HG02884 (cell line): Measurements from ENCODE around the gene GATA2.

Experiments used
- ATAC-seq: cut with Tn5 transposase; IDR thresholded peaks from one replicate; pipeline ENCODE4 v1.9.1; 2021; ENCODE audit warnings: mild to moderate bottlenecking, moderate library complexity; ENCODE audit not compliant: unreplicated experiment

The GATA2 gene

GRCh38 chr3:128492671-128493569 is at the start of gene GATA2:
GATA2 (minus strand) TSS chr3:128493201; CDS start chr3:128487031, 6,170 bp downstream.
- no peak for ATAC-seq

DNA sequence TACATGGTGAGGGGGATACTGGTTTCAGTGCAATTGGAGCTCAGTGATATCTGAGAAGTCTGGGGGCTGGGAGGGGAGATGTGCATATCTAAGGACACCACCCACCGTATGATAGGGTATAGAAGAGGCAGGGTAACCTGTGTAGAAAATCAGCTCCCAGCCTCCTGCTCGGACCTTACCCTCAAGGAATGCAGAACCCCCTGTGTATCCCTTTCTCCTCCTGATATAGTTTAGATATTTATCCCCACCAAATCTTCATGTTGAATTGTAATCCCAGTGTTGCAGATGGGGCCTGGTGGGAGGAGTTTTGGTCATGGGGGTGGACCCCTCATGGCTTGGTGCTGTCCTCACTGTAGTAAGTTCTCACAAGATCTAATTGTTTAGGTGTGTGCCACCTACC is 48.2 kb upstream of the GATA2 start:
- ATAC-seq: no peak

DNA sequence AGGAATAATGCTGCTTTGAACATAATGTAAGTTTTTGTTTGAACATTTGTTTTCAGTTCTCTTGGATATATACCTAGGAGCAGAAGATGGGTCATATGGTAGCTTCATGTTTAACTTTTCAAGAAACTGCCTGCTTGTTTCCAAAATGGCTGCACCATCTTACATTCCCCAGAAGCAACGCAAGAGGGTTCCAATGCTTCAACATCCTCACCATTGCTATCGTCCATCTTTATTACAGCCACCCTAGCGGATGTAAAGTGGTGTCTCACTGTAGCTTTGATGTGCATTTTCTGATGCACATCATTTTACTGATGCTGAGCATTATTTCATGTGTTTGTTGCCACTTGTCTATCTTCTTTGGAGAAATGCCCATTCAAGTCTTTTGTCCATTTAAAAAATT is 46.4 kb upstream of the GATA2 start:
- no peak for ATAC-seq

DNA sequence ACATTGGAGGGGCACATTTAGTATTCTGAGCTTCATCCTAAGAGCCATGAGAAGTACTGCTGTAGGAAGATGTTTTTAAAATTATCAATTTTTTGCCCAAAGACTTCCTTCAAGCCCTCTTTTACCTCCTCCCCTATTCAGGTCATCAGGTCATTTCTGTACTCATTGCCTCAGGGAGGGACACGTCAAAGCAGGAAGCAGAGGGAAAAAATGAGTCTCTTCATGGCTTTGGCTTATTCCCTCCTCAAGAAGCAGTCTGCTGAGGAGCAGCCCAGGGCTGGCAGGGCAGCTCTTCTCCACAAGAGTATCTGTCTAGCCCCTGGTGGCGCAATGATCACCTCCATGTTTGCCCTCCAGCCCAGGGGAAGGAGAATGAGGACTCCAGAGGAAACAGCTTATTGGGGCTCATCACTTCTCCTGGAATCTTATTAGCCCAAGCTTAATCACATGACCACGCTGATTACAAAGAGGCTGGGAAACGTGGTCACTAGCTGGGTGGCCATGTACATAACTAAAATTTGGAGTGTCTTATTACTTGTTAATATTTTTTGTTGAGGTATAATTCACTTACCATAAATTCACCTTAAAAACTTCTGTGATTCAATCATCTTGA is 44.2 kb upstream of the GATA2 start:
- ATAC-seq: no peak

DNA sequence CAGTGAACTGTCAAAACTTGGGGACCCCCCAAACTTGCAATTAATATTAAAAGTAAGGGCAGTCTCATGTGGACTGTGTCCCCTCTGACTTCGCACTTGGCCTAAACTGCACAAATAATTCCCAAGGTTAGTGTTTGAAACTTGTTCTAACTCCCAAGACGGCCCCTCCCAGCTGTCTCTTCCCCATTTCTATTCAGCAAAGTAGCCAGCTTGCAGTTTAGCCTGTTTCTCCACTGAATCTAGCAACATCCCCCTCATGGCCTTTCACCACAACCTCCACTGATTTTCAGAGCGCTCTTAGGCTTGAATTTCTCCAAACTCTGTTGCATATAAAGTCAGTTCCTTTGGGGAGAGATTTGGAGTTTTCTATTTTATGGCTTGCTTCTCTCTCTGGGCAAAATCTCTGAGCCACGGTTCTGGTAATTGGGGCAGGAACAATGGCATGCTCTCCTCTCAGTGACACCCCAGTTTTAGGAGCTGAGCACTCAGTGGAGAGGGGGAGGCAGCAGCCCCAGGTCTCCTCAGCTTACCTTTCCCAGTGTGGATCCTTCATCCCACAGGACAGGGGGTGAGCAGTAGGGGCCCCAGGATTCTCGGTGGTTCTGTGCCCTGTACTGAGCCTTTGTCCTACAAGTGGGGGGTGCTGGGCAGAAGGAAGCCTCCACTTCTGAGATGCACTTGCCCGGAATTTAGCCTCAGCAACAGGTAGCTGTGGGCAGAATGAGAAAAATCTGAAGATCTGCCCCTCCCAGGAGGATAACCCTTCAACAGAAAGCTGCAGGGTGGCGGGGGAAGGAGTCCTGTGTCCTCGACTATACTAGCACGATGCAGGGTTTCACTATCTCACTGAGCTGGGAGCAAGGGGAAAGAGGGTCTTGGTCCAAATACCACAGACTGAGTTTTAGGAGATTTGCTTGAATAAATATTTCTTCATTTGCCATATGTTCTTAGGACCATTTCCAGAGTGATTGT is 39.3 kb upstream of the GATA2 start:
- ATAC-seq: no peak

DNA sequence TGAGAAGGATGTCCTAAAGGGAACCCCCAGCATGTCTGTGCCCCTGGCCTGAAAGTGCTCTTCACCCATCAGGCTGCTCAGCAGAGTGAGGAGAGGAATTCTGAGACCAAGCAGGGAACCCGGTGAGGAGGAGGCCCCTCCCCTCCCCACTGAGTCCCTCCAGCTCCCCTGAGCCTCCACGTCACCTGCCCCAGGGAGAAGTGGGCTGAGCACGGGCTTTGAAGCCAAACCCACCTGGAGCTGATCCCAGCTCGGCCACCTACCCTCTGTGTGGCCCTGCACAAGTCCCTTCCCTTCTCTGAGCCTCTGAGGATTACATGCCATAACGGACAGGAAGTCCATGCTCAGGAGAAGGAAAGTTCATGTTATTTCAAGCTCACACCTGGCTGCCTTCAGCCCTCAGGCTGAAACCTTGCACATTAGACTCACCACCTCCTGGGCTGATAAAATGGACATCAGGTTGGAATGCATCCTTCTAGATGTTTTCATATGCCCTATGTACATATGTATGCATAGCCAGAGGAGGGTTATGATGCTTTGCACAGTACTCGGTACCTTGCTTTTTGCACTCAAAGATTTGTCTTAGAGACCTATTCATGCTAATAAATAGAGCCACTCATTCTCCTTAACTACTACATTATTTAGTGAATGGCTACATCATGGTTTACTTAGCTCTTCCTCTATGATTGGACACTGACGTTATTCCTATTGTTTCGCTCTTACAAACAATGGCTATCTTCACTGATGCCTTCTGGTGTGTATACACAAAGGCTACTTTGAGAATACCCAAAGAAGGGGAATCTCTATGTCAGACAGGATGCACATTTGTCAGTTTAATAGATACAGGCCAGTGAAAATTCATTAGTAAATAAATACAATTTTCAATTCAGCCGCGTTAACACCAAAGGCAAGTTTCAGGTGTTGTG is 31.6 kb upstream of the GATA2 start:
- no peak for ATAC-seq

GRCh38 chr3:128523591-128523990 is 30.6 kb upstream of the GATA2 start:
- no peak for ATAC-seq

DNA sequence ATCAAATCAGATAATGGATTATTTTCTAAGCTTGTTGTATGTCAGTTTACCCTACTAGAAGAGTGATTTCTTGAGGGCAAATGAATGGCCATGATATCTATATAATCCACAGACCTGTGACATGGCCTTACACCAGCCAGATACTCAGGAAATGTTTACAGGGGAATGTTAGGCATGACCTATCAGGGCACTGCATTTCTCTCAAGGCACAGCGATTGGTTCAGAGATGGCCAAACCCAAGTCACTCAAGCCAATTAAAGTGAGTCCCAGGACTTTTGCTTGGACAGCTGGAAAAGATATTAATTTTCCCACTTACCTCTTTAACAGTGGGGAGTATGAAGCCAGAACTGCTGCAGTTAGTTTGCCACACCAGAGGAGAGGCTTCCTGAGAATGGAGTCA is 28.7 kb upstream of the GATA2 start:
- no peak for ATAC-seq

GRCh38 chr3:128518587-128519490 is 25.8 kb upstream of the GATA2 start:
- no peak for ATAC-seq

DNA sequence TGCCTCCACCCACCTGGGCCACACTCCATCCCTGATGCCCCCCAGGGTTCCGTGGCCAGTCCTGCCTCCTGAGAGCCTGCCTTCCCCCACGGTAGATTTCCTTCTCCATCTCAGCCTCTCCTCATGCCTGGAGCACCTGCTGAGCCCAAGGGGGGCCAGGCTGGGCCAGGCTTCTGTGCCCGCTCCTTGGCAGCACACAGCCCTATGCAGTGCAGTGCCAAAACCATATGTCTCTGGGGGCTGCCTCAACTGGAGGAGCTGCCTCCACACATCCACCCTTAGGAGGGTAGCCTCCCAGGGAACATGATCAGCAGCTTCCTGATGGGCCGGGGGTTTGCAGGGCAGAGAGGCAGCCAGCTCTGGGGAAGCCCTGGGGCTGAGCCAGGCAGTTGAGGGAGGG is 24.6 kb upstream of the GATA2 start:
- no peak for ATAC-seq

DNA sequence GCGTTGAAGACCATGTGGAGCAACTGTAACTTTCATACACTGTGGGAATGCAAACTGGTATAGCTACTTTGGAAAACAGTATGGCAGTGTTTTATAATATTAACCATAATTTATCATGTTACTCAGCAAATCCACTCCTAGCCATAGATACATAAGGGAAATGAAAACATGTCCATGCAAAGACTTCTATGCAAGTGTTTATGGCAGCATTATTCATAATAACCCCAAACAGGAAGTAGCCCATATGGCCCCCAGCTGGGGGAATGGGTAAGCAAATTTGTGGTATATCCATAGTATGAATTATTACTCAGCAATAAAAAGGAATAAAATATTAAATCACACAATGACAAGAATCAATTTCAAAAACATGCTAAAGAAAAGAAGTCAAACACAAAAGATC is 23.0 kb upstream of the GATA2 start:
- no peak for ATAC-seq

DNA sequence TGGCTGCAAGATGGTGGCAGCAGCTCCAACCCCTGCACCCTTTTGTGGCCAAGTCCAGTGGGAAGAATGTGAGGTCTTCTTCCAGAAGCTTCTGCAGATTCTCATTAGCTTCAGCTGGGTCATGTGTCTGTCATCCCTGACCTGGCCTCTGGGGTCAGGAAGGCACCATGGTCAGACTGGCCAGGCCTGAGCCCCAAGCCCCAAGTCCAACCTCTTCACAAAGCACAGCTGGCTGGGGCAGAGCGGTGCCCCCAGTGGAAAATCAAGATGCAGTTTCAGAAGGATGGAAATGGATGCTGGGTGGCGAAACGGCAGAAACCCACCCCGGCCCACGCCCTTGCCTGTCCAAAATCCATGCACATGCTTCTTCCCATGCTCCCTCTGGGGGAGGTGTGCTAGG is 15.9 kb upstream of the GATA2 start:
- no peak for ATAC-seq

- no peak for ATAC-seq
Observed at GRCh38 chr3:128506754-128507153, 13.8 kb upstream of the GATA2 start.

GRCh38 chr3:128505771-128506170 is 12.8 kb upstream of the GATA2 start:
- no peak for ATAC-seq

- no peak for ATAC-seq
Observed at GRCh38 chr3:128504963-128505730, 12.1 kb upstream of the GATA2 start.

DNA sequence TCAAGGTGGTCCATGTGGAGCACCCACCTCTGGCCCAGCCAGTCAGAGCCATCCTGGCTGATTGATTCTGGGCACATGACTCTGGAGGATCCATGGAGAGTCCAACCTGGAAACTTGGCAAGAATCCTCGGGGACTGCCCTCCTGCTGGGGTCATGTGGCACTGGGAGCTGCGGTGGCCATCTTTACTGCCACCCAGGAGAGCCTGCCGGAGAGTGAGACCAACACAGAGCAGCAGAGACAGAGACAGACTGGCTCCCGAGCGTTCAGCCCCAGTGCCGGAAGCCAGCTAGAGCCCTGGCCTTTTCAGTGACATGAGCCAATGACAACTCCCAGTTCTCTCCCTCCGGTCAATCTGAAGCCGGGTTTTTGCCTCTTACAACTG is 11.5 kb upstream of the GATA2 start:
- no peak for ATAC-seq

GRCh38 chr3:128503751-128504532 is 10.9 kb upstream of the GATA2 start:
- ATAC-seq: no peak
